CD4-positive, CD25-positive, alpha-beta regulatory T cell (primary cell): ENCODE data around the gene ADGRB3. TPM values are rescaled to one million over a fixed set of nuclear protein-coding genes. Genes with fewer than 3 reads are reported as not detected.
"Not testable (repeated sequence)": the region's sequence is repeated elsewhere in the genome, so short reads cannot be mapped to it uniquely, and the experiment has no call there.

ENCODE experiments used
- ATAC-seq, 2 donors: fragments of 150-1000 bp; cut with Tn5 transposase; one replicate each; pipeline ENCODE4 v1.10.0; 2021; ENCODE audit warnings: low read depth in 2 of 2, moderate number of reproducible peaks in 2 of 2, moderate library complexity in 1 of 2
- DNase-seq, 3 donors: peaks; one replicate each; pipeline versions ENCODE4 v3.0.0 to v3.0.0-alpha.2; 2012 to 2022; ENCODE audit warnings: mixed read lengths in 1 of 3
- H3K27ac ChIP-seq: one replicate; pipeline ENCODE4 v1.7.0; 2013; ENCODE audit warnings: mild to moderate bottlenecking, low read length; ENCODE audit not compliant: insufficient read depth, poor library complexity, severe bottlenecking
- H3K27me3 ChIP-seq: one replicate; pipeline ENCODE4 v1.7.0; 2013; ENCODE audit warnings: low read length; ENCODE audit not compliant: control insufficient read depth, insufficient read depth
- H3K36me3 ChIP-seq: one replicate; pipeline ENCODE4 v1.7.0; 2013; ENCODE audit warnings: mild to moderate bottlenecking, low read length, moderate library complexity; ENCODE audit not compliant: control insufficient read depth, insufficient read depth
- H3K4me1 ChIP-seq: 2 replicates; pipeline ENCODE4 v1.7.0; 2013; ENCODE audit warnings: mild to moderate bottlenecking, low read length; ENCODE audit not compliant: insufficient read depth, control insufficient read depth, poor library complexity, severe bottlenecking
- H3K4me3 ChIP-seq: one replicate; pipeline ENCODE4 v1.7.0; 2013; ENCODE audit warnings: low read depth, mild to moderate bottlenecking, low read length, moderate library complexity
- H3K9me3 ChIP-seq, 2 experiments: 1 replicate in 1 of 2; 2 replicates in 1 of 2; pipeline ENCODE4 v1.7.0; 2013; ENCODE audit warnings: low read length in 2 of 2, mild to moderate bottlenecking in 1 of 2, moderate library complexity in 1 of 2; ENCODE audit not compliant: control insufficient read depth in 2 of 2
- H3K27ac Mint-ChIP-seq, 3 donors: one replicate each; pipeline ENCODE4 v1.8.0; 2020 to 2022; ENCODE audit warnings: mild to moderate bottlenecking in 3 of 3, mixed read lengths in 3 of 3, moderate library complexity in 2 of 3
- H3K27me3 Mint-ChIP-seq: one replicate; pipeline ENCODE4 v1.8.0; 2022; ENCODE audit warnings: mild to moderate bottlenecking, mixed read lengths
- H3K36me3 Mint-ChIP-seq: one replicate; pipeline ENCODE4 v1.8.0; 2020; ENCODE audit warnings: mixed read lengths
- H3K4me1 Mint-ChIP-seq, 4 donors: one replicate each; pipeline ENCODE4 v1.8.0; 2020 to 2022; ENCODE audit warnings: mixed read lengths in 4 of 4, mild to moderate bottlenecking in 1 of 4
- H3K4me3 Mint-ChIP-seq, 4 donors: one replicate each; pipeline ENCODE4 v1.8.0; 2020 to 2022; ENCODE audit warnings: mild to moderate bottlenecking in 4 of 4, mixed read lengths in 4 of 4, moderate library complexity in 3 of 4
- H3K9me3 Mint-ChIP-seq, 7 donors: one replicate each; pipeline ENCODE4 v1.8.0; 2020 to 2022; ENCODE audit warnings: mixed read lengths in 7 of 7, mild to moderate bottlenecking in 3 of 7, moderate library complexity in 2 of 7
- polyA plus RNA-seq, 4 donors: library from polyadenylated mRNA; unstranded; fragments of 300-500 nt; fragmentation: Illumina TruSeq; gene quantifications; one replicate each; pipeline ENCODE4 v1.2.3, GENCODE V29; 2021
- total RNA-seq: library from RNA; stranded (reverse); gene quantifications from one replicate; pipeline ENCODE4 v1.2.3, GENCODE V29; 2022

Gene ADGRB3
- total and polyA plus RNA-seq, 5 donors from 2014 or later = not detected

- no peak overlapping the region for H3K4me3 Mint-ChIP-seq
- H3K9me3 Mint-ChIP-seq = peaks cover 0 to 10% (median 3%) of the 10 kb centered on the region in 7 donors
- no peaks in the 10 kb centered on the region for H3K4me1 Mint-ChIP-seq
- Histone ChIP-seq H3K36me3 (no peaks in the 10 kb centered on the region), H3K9me3 (no peaks in the 10 kb centered on the region), H3K27me3 (no peaks in the 10 kb centered on the region), H3K4me1 (no peaks in the 10 kb centered on the region), H3K27ac (no peak overlapping the region), H3K4me3 (no peak overlapping the region)
- H3K27ac Mint-ChIP-seq = no peak overlapping the region
- DNase-seq (no peak), ATAC-seq (no peak)
- no peaks in the 10 kb centered on the region for H3K36me3 Mint-ChIP-seq
- H3K27me3 Mint-ChIP-seq = no peaks in the 10 kb centered on the region
These were observed 786.9 kb downstream of the ADGRB3 start for GRCh38 chr6:69422020-69422419.

- Histone ChIP-seq H3K4me3 (no peak overlapping the region), H3K9me3 (no peaks in the 10 kb centered on the region), H3K27ac (no peak overlapping the region), H3K36me3 (no peaks in the 10 kb centered on the region), H3K27me3 (no peaks in the 10 kb centered on the region), H3K4me1 (no peaks in the 10 kb centered on the region)
- Mint-ChIP-seq H3K9me3 (peaks cover 0 to 10% (median 3%) of the 10 kb centered on the region in 7 donors), H3K27ac (no peak overlapping the region), H3K4me3 (no peak overlapping the region), H3K27me3 (no peaks in the 10 kb centered on the region), H3K4me1 (no peaks in the 10 kb centered on the region), H3K36me3 (no peaks in the 10 kb centered on the region)
- DNase-seq = no peak
- no peak for ATAC-seq
These were observed 787.4 kb downstream of the ADGRB3 start for GRCh38 chr6:69422475-69422874.

- no peak overlapping the region for H3K27ac ChIP-seq
- no peak overlapping the region for H3K27ac Mint-ChIP-seq
These were observed 788.7 kb downstream of the ADGRB3 start for GRCh38 chr6:69423785-69424184.

GRCh38 chr6:69424581-69424980 lies 789.5 kb downstream of the ADGRB3 start:
- no peak for ATAC-seq
- Mint-ChIP-seq H3K27me3 (no peaks in the 10 kb centered on the region), H3K9me3 (peaks cover 0 to 6% (median 1%) of the 10 kb centered on the region in 7 donors), H3K4me1 (no peaks in the 10 kb centered on the region), H3K27ac (no peak overlapping the region), H3K4me3 (no peak overlapping the region), H3K36me3 (no peaks in the 10 kb centered on the region)
- no peak overlapping the region for H3K27ac ChIP-seq
- no peaks in the 10 kb centered on the region for H3K27me3 ChIP-seq
- H3K4me3 ChIP-seq = no peak overlapping the region
- H3K36me3 ChIP-seq = no peaks in the 10 kb centered on the region
- no peak for DNase-seq
- no peaks in the 10 kb centered on the region for H3K9me3 ChIP-seq
- no peaks in the 10 kb centered on the region for H3K4me1 ChIP-seq

More at GRCh38 chr6:69423785-69424184, 788.7 kb downstream of the ADGRB3 start:
- Mint-ChIP-seq H3K4me1 (no peaks in the 10 kb centered on the region), H3K9me3 (peaks cover 0 to 6% (median 1%) of the 10 kb centered on the region in 7 donors), H3K36me3 (no peaks in the 10 kb centered on the region), H3K27me3 (no peaks in the 10 kb centered on the region), H3K4me3 (peak overlapping the region in 1 of 4 donors; percentile 32)
- Histone ChIP-seq H3K36me3 (no peaks in the 10 kb centered on the region), H3K27me3 (no peaks in the 10 kb centered on the region), H3K4me3 (no peak overlapping the region), H3K4me1 (no peaks in the 10 kb centered on the region), H3K9me3 (no peaks in the 10 kb centered on the region)
- DNase-seq (no peak), ATAC-seq (no peak)

- Mint-ChIP-seq H3K36me3 (no peaks in the 10 kb centered on the region), H3K9me3 (peaks cover 0 to 6% (median 1%) of the 10 kb centered on the region in 7 donors), H3K27me3 (no peaks in the 10 kb centered on the region), H3K4me1 (no peaks in the 10 kb centered on the region), H3K4me3 (no peak overlapping the region), H3K27ac (no peak overlapping the region)
- ATAC-seq (no peak), DNase-seq (no peak)
- Histone ChIP-seq H3K4me3 (no peak overlapping the region), H3K4me1 (no peaks in the 10 kb centered on the region), H3K36me3 (no peaks in the 10 kb centered on the region), H3K9me3 (no peaks in the 10 kb centered on the region), H3K27ac (no peak overlapping the region), H3K27me3 (no peaks in the 10 kb centered on the region)
These were observed 792.8 kb downstream of the ADGRB3 start for GRCh38 chr6:69427882-69428281.

GRCh38 chr6:69432168-69432567 lies 797.1 kb downstream of the ADGRB3 start:
- not testable (repeated sequence) for DNase-seq, ATAC-seq, H3K9me3 Mint-ChIP-seq, H3K36me3 Mint-ChIP-seq, H3K27me3 ChIP-seq, H3K4me1 ChIP-seq, H3K4me1 Mint-ChIP-seq, H3K27ac ChIP-seq, H3K9me3 ChIP-seq, H3K36me3 ChIP-seq, H3K27ac Mint-ChIP-seq, H3K4me3 Mint-ChIP-seq, H3K27me3 Mint-ChIP-seq, H3K4me3 ChIP-seq

GRCh38 chr6:69433116-69433515 lies 798.0 kb downstream of the ADGRB3 start:
- not testable (repeated sequence) for H3K4me3 ChIP-seq, H3K27ac ChIP-seq, H3K9me3 Mint-ChIP-seq, H3K36me3 Mint-ChIP-seq, H3K9me3 ChIP-seq, H3K4me1 ChIP-seq, H3K27ac Mint-ChIP-seq, H3K27me3 Mint-ChIP-seq, ATAC-seq, H3K4me1 Mint-ChIP-seq, H3K27me3 ChIP-seq, H3K36me3 ChIP-seq, H3K4me3 Mint-ChIP-seq, DNase-seq

- Mint-ChIP-seq H3K4me3 (no peak overlapping the region), H3K27me3 (no peaks in the 10 kb centered on the region)
These were observed 803.0 kb downstream of the ADGRB3 start for GRCh38 chr6:69438113-69438512.

More at GRCh38 chr6:69438113-69438512, 803.0 kb downstream of the ADGRB3 start:
- DNase-seq = no peak
- no peaks in the 10 kb centered on the region for H3K27me3 ChIP-seq
- Mint-ChIP-seq H3K27ac (no peak overlapping the region), H3K4me1 (no peaks in the 10 kb centered on the region), H3K9me3 (peaks cover 0 to 6% (median 1%) of the 10 kb centered on the region in 7 donors), H3K36me3 (no peaks in the 10 kb centered on the region)
- no peaks in the 10 kb centered on the region for H3K36me3 ChIP-seq
- H3K4me1 ChIP-seq = no peaks in the 10 kb centered on the region
- no peak for ATAC-seq
- H3K27ac ChIP-seq = no peak overlapping the region
- H3K4me3 ChIP-seq = no peak overlapping the region
- no peaks in the 10 kb centered on the region for H3K9me3 ChIP-seq
